Transverse colon (tissue), 4 donors: ENCODE results near the gene NIPAL4.

Experiments
- EP300 ChIP-seq: sonication (generic); formaldehyde crosslinking; IDR thresholded peaks from one replicate; pipeline ENCODE4 v1.6.1; 2017; ENCODE audit warnings: antibody characterized with exemption, low read depth
- POLR2A ChIP-seq: fragments of 450-650 bp; IDR thresholded peaks from one replicate; pipeline ENCODE4 v1.6.1; 2016; ENCODE audit warnings: antibody characterized with exemption, mild to moderate bottlenecking, moderate library complexity
- POLR2AphosphoS5 ChIP-seq, 3 donors: sonication (generic); formaldehyde crosslinking; IDR thresholded peaks; one replicate each; pipeline ENCODE4 v1.6.1; 2016; ENCODE audit warnings: antibody characterized with exemption in 3 of 3
- TF ChIP-seq, protein P1 (sequence below), 5 experiments: fragments of 200-600 bp in 3 of 5; fragments of 450-650 bp in 2 of 5; sonication (generic) in 3 of 5; IDR thresholded peaks; 1 replicate in 2 of 5; 2 replicates in 3 of 5; pipeline ENCODE4 v1.5.1; 2016 to 2017; ENCODE audit warnings: antibody characterized with exemption in 5 of 5, inconsistent platforms in 3 of 5, mild to moderate bottlenecking in 2 of 5, moderate library complexity in 1 of 5

DNA sequence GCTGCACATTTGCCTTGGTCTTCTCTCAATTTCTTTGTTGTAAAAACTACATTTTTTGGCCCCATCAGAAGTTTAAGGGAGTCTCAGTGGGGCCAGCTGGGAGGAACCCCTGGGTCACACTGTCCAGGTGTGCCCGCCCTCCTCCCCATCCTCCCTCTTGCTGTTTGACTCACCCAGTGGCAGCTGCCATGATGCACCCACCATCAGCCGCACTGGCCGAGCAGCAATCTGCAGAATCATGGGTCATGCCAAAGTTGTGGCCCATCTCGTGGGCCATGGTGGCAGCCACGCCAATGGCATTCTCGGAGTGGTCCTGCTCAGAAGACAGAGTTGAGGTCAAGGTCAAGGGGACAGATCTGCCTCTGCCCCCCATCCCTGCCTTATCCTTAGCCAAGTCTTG lies 45.5 kb downstream of the NIPAL4 start:
- TF ChIP-seq, protein P1, sequence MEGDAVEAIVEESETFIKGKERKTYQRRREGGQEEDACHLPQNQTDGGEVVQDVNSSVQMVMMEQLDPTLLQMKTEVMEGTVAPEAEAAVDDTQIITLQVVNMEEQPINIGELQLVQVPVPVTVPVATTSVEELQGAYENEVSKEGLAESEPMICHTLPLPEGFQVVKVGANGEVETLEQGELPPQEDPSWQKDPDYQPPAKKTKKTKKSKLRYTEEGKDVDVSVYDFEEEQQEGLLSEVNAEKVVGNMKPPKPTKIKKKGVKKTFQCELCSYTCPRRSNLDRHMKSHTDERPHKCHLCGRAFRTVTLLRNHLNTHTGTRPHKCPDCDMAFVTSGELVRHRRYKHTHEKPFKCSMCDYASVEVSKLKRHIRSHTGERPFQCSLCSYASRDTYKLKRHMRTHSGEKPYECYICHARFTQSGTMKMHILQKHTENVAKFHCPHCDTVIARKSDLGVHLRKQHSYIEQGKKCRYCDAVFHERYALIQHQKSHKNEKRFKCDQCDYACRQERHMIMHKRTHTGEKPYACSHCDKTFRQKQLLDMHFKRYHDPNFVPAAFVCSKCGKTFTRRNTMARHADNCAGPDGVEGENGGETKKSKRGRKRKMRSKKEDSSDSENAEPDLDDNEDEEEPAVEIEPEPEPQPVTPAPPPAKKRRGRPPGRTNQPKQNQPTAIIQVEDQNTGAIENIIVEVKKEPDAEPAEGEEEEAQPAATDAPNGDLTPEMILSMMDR (IDR thresholded peaks at IDR 0.05) = no peak
- TF ChIP-seq EP300 (no peak), POLR2A (no peak), POLR2AphosphoS5 (IDR thresholded peaks at IDR 0.05) (no peak)
